IPS DF 4.7 (cell line): ENCODE results near the gene CASP12.

Source experiments
- DNase-seq: peaks from one replicate; pipeline ENCODE4 v3.0.0-alpha.2; 2013; ENCODE audit warnings: low spot score; ENCODE audit errors: extremely low read depth

Gene CASP12

GRCh38 chr11:104892723-104893511, 5.3 kb downstream of the CASP12 start:
- no peak for DNase-seq

- no peak for DNase-seq
Observed at GRCh38 chr11:104891135-104891534, 7.1 kb downstream of the CASP12 start.

GRCh38 chr11:104883342-104883741, 14.9 kb downstream of the CASP12 start:
- no peak for DNase-seq

- DNase-seq, result no peak
Observed at GRCh38 chr11:104881117-104881794, 17.0 kb downstream of the CASP12 start.

- no peak for DNase-seq
Observed at GRCh38 chr11:104879514-104880190, 18.6 kb downstream of the CASP12 start.

GRCh38 chr11:104876861-104877431, 21.3 kb downstream of the CASP12 start:
- DNase-seq, result no peak

GRCh38 chr11:104876324-104876723, 21.9 kb downstream of the CASP12 start:
- no peak for DNase-seq

- no peak for DNase-seq
Observed at GRCh38 chr11:104873252-104873651, 25.0 kb downstream of the CASP12 start.

- DNase-seq, result no peak
Observed at GRCh38 chr11:104872393-104872792, 25.9 kb downstream of the CASP12 start.

- DNase-seq, result no peak
Observed at GRCh38 chr11:104870910-104871309, 27.4 kb downstream of the CASP12 start.

GRCh38 chr11:104866815-104867214, 31.4 kb downstream of the CASP12 start:
- DNase-seq, result no peak

GRCh38 chr11:104858882-104859775, 39.1 kb downstream of the CASP12 start:
- no peak for DNase-seq

GRCh38 chr11:104856607-104857006, 41.7 kb downstream of the CASP12 start:
- no peak for DNase-seq

- DNase-seq, result no peak
Observed at GRCh38 chr11:104855965-104856364, 42.3 kb downstream of the CASP12 start.

GRCh38 chr11:104853276-104853675, 45.0 kb downstream of the CASP12 start:
- no peak for DNase-seq

- no peak for DNase-seq
Observed at GRCh38 chr11:104852811-104853210, 45.4 kb downstream of the CASP12 start.

GRCh38 chr11:104846216-104846615, 52.0 kb downstream of the CASP12 start:
- no peak for DNase-seq

GRCh38 chr11:104844451-104844850, 53.8 kb downstream of the CASP12 start:
- DNase-seq, result no peak

- no peak for DNase-seq
Observed at GRCh38 chr11:104843150-104843836, 55.0 kb downstream of the CASP12 start.

GRCh38 chr11:104841973-104842525, 56.2 kb downstream of the CASP12 start:
- no peak for DNase-seq
